ENCODE data around the gene TRPM4. TPM values are rescaled to one million over a fixed set of nuclear protein-coding genes. Genes with fewer than 3 reads are reported as not detected.

TRPM4 gene
- total and polyA plus RNA-seq, 2 experiments from 2014 or later = 16.5 to 25.7 TPM

DNA sequence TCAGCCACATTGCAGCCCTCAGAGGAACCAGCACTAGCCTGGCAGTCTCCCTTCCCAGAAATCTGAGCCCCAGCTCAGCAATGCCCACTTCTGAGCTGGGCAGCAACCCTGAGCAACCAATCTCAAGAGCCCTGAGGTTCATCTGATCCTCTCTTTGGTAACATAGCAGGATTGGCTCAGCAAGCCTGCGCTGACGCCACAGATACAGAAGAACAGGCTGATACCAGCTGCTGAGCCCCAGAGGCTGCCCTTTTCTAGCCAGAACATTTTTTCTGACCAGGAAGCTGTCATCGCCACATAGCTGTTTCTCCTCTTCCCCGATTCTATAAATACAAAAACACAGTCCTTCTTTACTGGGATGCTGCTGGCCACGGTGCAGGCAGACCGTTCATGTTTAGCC is 59.8 kb downstream of the TRPM4 start:
- H3K9me3 Mint-ChIP-seq = peaks cover 8% of the 10 kb centered on the region
- no peaks in the 10 kb centered on the region for H3K79me2 ChIP-seq (replicated peaks; ENCODE audit: insufficient read depth)
- H3K27ac Mint-ChIP-seq = no peak overlapping the region
- no peaks in the 10 kb centered on the region for H3K27me3 ChIP-seq (ENCODE audit: insufficient read depth)
- no peaks in the 10 kb centered on the region for H3K4me1 ChIP-seq (ENCODE audit: insufficient read depth)
- H2AFZ ChIP-seq = no peak overlapping the region
- TF ChIP-seq JUNB (IDR thresholded peaks at IDR 0.05; ENCODE audit: unreplicated experiment) (no peak), ZNF331 (CRISPR knock-in tag; IDR thresholded peaks at IDR 0.05; ENCODE audit: low read depth) (no peak), POLR2AphosphoS5 (IDR thresholded peaks at IDR 0.05; ENCODE audit: low read depth) (no peak), CREB1 (CRISPR knock-in tag; IDR thresholded peaks at IDR 0.05; ENCODE audit: low read depth) (no peak), EZH2phosphoT487 (IDR thresholded peaks at IDR 0.05; ENCODE audit: unreplicated experiment) (no peak), NANOG (IDR thresholded peaks at IDR 0.05; ENCODE audit: borderline replicate concordance) (no peak), STAT1 (IDR thresholded peaks at IDR 0.05; ENCODE audit: unreplicated experiment) (no peak), ZNF114 (CRISPR knock-in tag; IDR thresholded peaks at IDR 0.05) (no peak), EZH2 (IDR thresholded peaks at IDR 0.05; ENCODE audit: low read depth, unreplicated experiment) (no peak)
- TF ChIP-seq, protein P1, sequence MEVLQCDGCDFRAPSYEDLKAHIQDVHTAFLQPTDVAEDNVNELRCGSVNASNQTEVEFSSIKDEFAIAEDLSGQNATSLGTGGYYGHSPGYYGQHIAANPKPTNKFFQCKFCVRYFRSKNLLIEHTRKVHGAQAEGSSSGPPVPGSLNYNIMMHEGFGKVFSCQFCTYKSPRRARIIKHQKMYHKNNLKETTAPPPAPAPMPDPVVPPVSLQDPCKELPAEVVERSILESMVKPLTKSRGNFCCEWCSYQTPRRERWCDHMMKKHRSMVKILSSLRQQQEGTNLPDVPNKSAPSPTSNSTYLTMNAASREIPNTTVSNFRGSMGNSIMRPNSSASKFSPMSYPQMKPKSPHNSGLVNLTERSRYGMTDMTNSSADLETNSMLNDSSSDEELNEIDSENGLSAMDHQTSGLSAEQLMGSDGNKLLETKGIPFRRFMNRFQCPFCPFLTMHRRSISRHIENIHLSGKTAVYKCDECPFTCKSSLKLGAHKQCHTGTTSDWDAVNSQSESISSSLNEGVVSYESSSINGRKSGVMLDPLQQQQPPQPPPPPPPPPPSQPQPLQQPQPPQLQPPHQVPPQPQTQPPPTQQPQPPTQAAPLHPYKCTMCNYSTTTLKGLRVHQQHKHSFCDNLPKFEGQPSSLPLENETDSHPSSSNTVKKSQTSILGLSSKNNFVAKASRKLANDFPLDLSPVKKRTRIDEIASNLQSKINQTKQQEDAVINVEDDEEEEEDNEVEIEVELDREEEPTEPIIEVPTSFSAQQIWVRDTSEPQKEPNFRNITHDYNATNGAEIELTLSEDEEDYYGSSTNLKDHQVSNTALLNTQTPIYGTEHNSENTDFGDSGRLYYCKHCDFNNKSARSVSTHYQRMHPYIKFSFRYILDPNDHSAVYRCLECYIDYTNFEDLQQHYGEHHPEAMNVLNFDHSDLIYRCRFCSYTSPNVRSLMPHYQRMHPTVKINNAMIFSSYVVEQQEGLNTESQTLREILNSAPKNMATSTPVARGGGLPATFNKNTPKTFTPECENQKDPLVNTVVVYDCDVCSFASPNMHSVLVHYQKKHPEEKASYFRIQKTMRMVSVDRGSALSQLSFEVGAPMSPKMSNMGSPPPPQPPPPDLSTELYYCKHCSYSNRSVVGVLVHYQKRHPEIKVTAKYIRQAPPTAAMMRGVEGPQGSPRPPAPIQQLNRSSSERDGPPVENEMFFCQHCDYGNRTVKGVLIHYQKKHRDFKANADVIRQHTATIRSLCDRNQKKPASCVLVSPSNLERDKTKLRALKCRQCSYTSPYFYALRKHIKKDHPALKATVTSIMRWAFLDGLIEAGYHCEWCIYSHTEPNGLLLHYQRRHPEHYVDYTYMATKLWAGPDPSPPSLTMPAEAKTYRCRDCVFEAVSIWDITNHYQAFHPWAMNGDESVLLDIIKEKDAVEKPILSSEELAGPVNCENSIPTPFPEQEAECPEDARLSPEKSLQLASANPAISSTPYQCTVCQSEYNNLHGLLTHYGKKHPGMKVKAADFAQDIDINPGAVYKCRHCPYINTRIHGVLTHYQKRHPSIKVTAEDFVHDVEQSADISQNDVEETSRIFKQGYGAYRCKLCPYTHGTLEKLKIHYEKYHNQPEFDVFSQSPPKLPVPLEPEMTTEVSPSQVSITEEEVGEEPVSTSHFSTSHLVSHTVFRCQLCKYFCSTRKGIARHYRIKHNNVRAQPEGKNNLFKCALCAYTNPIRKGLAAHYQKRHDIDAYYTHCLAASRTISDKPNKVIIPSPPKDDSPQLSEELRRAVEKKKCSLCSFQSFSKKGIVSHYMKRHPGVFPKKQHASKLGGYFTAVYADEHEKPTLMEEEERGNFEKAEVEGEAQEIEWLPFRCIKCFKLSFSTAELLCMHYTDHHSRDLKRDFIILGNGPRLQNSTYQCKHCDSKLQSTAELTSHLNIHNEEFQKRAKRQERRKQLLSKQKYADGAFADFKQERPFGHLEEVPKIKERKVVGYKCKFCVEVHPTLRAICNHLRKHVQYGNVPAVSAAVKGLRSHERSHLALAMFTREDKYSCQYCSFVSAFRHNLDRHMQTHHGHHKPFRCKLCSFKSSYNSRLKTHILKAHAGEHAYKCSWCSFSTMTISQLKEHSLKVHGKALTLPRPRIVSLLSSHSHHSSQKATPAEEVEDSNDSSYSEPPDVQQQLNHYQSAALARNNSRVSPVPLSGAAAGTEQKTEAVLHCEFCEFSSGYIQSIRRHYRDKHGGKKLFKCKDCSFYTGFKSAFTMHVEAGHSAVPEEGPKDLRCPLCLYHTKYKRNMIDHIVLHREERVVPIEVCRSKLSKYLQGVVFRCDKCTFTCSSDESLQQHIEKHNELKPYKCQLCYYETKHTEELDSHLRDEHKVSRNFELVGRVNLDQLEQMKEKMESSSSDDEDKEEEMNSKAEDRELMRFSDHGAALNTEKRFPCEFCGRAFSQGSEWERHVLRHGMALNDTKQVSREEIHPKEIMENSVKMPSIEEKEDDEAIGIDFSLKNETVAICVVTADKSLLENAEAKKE (CRISPR knock-in tag; IDR thresholded peaks at IDR 0.05) = no peak
- TF ChIP-seq, protein P2, sequence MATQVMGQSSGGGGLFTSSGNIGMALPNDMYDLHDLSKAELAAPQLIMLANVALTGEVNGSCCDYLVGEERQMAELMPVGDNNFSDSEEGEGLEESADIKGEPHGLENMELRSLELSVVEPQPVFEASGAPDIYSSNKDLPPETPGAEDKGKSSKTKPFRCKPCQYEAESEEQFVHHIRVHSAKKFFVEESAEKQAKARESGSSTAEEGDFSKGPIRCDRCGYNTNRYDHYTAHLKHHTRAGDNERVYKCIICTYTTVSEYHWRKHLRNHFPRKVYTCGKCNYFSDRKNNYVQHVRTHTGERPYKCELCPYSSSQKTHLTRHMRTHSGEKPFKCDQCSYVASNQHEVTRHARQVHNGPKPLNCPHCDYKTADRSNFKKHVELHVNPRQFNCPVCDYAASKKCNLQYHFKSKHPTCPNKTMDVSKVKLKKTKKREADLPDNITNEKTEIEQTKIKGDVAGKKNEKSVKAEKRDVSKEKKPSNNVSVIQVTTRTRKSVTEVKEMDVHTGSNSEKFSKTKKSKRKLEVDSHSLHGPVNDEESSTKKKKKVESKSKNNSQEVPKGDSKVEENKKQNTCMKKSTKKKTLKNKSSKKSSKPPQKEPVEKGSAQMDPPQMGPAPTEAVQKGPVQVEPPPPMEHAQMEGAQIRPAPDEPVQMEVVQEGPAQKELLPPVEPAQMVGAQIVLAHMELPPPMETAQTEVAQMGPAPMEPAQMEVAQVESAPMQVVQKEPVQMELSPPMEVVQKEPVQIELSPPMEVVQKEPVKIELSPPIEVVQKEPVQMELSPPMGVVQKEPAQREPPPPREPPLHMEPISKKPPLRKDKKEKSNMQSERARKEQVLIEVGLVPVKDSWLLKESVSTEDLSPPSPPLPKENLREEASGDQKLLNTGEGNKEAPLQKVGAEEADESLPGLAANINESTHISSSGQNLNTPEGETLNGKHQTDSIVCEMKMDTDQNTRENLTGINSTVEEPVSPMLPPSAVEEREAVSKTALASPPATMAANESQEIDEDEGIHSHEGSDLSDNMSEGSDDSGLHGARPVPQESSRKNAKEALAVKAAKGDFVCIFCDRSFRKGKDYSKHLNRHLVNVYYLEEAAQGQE (IDR thresholded peaks at IDR 0.05; ENCODE audit: unreplicated experiment) = no peak
- TF ChIP-seq, protein P3, sequence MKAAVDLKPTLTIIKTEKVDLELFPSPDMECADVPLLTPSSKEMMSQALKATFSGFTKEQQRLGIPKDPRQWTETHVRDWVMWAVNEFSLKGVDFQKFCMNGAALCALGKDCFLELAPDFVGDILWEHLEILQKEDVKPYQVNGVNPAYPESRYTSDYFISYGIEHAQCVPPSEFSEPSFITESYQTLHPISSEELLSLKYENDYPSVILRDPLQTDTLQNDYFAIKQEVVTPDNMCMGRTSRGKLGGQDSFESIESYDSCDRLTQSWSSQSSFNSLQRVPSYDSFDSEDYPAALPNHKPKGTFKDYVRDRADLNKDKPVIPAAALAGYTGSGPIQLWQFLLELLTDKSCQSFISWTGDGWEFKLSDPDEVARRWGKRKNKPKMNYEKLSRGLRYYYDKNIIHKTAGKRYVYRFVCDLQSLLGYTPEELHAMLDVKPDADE (IDR thresholded peaks at IDR 0.05) = no peak
- TF ChIP-seq, protein P4, sequence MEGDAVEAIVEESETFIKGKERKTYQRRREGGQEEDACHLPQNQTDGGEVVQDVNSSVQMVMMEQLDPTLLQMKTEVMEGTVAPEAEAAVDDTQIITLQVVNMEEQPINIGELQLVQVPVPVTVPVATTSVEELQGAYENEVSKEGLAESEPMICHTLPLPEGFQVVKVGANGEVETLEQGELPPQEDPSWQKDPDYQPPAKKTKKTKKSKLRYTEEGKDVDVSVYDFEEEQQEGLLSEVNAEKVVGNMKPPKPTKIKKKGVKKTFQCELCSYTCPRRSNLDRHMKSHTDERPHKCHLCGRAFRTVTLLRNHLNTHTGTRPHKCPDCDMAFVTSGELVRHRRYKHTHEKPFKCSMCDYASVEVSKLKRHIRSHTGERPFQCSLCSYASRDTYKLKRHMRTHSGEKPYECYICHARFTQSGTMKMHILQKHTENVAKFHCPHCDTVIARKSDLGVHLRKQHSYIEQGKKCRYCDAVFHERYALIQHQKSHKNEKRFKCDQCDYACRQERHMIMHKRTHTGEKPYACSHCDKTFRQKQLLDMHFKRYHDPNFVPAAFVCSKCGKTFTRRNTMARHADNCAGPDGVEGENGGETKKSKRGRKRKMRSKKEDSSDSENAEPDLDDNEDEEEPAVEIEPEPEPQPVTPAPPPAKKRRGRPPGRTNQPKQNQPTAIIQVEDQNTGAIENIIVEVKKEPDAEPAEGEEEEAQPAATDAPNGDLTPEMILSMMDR (conservative IDR thresholded peaks at IDR 0.05; ENCODE audit: low read depth in 2 of 2) = no peak
- DNase-seq (ENCODE audit: low spot score) = no peak
- peaks cover 3% of the 10 kb centered on the region for H3K27me3 Mint-ChIP-seq (ENCODE audit: insufficient read depth, low read depth, poor library complexity)
- no peaks in the 10 kb centered on the region; the same call in 1 of the 2 replicates for H3F3A ChIP-seq (replicated peaks; ENCODE audit: low read depth)
- no peak overlapping the region for H3K4me2 ChIP-seq
- no peak overlapping the region for H3K4me3 Mint-ChIP-seq
- no peaks in the 10 kb centered on the region for H3K9me2 ChIP-seq (ENCODE audit: insufficient read depth)
- no peaks in the 10 kb centered on the region; the same call in 2 of the 3 replicates for H3K4me1 Mint-ChIP-seq
- no peaks in the 10 kb centered on the region; the same call in 1 of the 2 replicates for H4K20me1 ChIP-seq (replicated peaks; ENCODE audit: insufficient read depth)
- no peak overlapping the region for H3K4me3 ChIP-seq
- H3K36me3 Mint-ChIP-seq (ENCODE audit: low read depth) = peaks cover 13% of the 10 kb centered on the region; the same call in 1 of the 3 replicates
- H3K36me3 ChIP-seq (ENCODE audit: insufficient read depth) = no peaks in the 10 kb centered on the region
- no peak overlapping the region for H3K27ac ChIP-seq (ENCODE audit: low read depth)
- ATAC-seq = no peak
